ENCODE measurements around the gene SEMA4C. TPM values are rescaled to one million over a fixed set of nuclear protein-coding genes. Genes with fewer than 3 reads are reported as not detected.

Gene SEMA4C
- total RNA-seq, 2 experiments from 2014 or later: 55.8 to 56.8 TPM

DNA sequence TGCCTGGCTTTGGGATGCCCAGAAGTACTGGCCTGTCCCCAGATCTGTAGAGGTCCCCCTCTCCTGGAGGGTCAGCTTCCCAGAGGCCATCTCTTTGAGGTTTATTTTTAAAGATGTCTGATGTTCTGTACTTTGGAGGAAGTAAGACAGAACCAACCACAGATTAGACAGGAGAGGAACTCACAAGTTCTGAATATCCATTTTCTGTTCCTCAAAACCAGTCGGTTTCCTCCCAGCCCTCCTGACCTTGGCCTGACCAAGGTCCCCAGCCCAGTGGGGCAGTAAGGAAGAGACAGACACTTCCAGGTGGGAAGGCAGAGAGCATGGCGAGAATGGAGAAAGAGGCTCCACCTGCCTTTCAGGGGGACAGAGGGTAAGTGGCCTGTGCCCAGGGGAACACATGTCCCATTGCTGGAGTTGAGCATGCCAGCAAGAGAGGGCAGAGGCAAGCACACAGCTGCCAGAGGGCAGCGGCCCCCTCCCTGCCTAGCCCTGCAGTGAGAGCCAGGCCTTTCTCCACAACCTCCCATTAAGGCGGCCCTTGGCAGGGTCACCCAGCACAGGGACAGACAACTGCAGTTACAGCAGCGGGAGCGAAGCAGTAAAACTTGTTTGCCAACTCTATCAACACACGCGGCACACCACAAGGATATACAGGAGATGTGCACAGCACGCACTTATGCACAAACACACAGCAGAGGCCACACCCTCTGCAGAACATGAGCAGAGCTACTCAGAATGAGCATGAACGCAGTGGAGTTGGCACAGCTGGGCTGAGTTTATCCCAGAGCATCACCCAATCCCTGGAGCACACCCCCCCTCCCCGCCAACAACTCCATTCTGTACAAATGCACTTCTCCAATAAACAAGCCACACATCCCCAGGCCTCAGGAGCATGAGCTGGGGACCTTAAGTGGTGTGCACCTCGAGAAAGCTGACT, 18.5 kb upstream of the SEMA4C start:
- Mint-ChIP-seq H3K9me3 (no peaks in the 10 kb centered on the region), H3K4me3 (peak overlapping the region; percentile 58), H3K36me3 (ENCODE audit: low read depth) (no peaks in the 10 kb centered on the region), H3K27me3 (no peaks in the 10 kb centered on the region), H3K4me1 (ENCODE audit: low read depth) (peaks cover 57% of the 10 kb centered on the region), H3K27ac (peak overlapping the region; percentile 68)
- no peaks in the 10 kb centered on the region for H3K27me3 ChIP-seq (ENCODE audit: control insufficient read depth in 1 of 2, insufficient read depth in 2 of 2, low read length in 2 of 2)
- ChIA-PET CTCF (no interaction called here), POLR2A (interaction anchor here (0.7 to 1.2 kb wide), 6 partner anchors 17 to 75 kb away, joined by 3 to 7 read pairs (median 5); partner anchors contain the start of gene ANKRD39)
- ATAC-seq (ENCODE audit: poor library complexity): peak; percentile 71
- no peak overlapping the region for H3K4me3 ChIP-seq (ENCODE audit: low read length)
- intact Hi-C loops (cut with DNase I, micrococcal nuclease): no loop called here
- no peaks in the 10 kb centered on the region for H3K36me3 ChIP-seq (ENCODE audit: insufficient read depth, low read length)
- H3K9me3 ChIP-seq (ENCODE audit: control insufficient read depth in 1 of 2, insufficient read depth in 1 of 2, low read length in 2 of 2): no peaks in the 10 kb centered on the region
- H3K4me1 ChIP-seq (ENCODE audit: insufficient read depth, low read length): peaks cover 42% of the 10 kb centered on the region
- TF ChIP-seq CTCF (IDR thresholded peaks at IDR 0.05): no peak
- DNase-seq: peak in 2 of 14 experiments; percentile 40 to 52
- H3K27ac ChIP-seq (ENCODE audit: low read depth in 1 of 2, low read length in 2 of 2): no peak overlapping the region

GRCh38 chr2:96887493-96888012, 17.7 kb upstream of the SEMA4C start:
- Mint-ChIP-seq H3K4me1 (ENCODE audit: low read depth) (peaks cover 49% of the 10 kb centered on the region), H3K9me3 (no peaks in the 10 kb centered on the region), H3K4me3 (no peak overlapping the region), H3K36me3 (ENCODE audit: low read depth) (no peaks in the 10 kb centered on the region), H3K27me3 (no peaks in the 10 kb centered on the region), H3K27ac (peak overlapping the region; percentile 68)
- intact Hi-C loops (cut with DNase I, micrococcal nuclease): no loop called here
- no peak for TF ChIP-seq CTCF (IDR thresholded peaks at IDR 0.05)
- no peaks in the 10 kb centered on the region for H3K27me3 ChIP-seq (ENCODE audit: control insufficient read depth in 1 of 2, insufficient read depth in 2 of 2, low read length in 2 of 2)
- H3K36me3 ChIP-seq (ENCODE audit: insufficient read depth, low read length): no peaks in the 10 kb centered on the region
- H3K9me3 ChIP-seq (ENCODE audit: control insufficient read depth in 1 of 2, insufficient read depth in 1 of 2, low read length in 2 of 2): no peaks in the 10 kb centered on the region
- ChIA-PET CTCF (no interaction called here), POLR2A (interaction anchor here (1.1 to 1.2 kb wide), 2 partner anchors 17 to 19 kb away, joined by 3 to 5 read pairs; no protein-coding TSS in a partner anchor)
- DNase-seq (no peak), ATAC-seq (ENCODE audit: poor library complexity) (no peak)
- H3K27ac ChIP-seq (ENCODE audit: low read depth in 1 of 2, low read length in 2 of 2): no peak overlapping the region
- H3K4me1 ChIP-seq (ENCODE audit: insufficient read depth, low read length): peaks cover 39% of the 10 kb centered on the region
- H3K4me3 ChIP-seq (ENCODE audit: low read length): no peak overlapping the region

GRCh38 chr2:96885432-96886347, 15.8 kb upstream of the SEMA4C start:
- no peak for TF ChIP-seq CTCF (IDR thresholded peaks at IDR 0.05)
- Mint-ChIP-seq H3K4me3 (no peak overlapping the region), H3K27ac (no peak overlapping the region), H3K4me1 (ENCODE audit: low read depth) (peaks cover 31% of the 10 kb centered on the region), H3K36me3 (ENCODE audit: low read depth) (no peaks in the 10 kb centered on the region), H3K9me3 (no peaks in the 10 kb centered on the region), H3K27me3 (no peaks in the 10 kb centered on the region)
- DNase-seq (peak in 2 of 14 experiments; percentile 61 to 71), ATAC-seq (ENCODE audit: poor library complexity) (no peak)
- CTCF ChIA-PET: interaction anchor here (0.5 kb wide), 1 partner anchor 9 kb away, joined by 3 read pairs; no protein-coding TSS in a partner anchor
- Histone ChIP-seq H3K4me1 (ENCODE audit: insufficient read depth, low read length) (peaks cover 20% of the 10 kb centered on the region), H3K36me3 (ENCODE audit: insufficient read depth, low read length) (no peaks in the 10 kb centered on the region), H3K27ac (ENCODE audit: low read depth in 1 of 2, low read length in 2 of 2) (no peak overlapping the region), H3K4me3 (ENCODE audit: low read length) (no peak overlapping the region), H3K9me3 (ENCODE audit: control insufficient read depth in 1 of 2, insufficient read depth in 1 of 2, low read length in 2 of 2) (no peaks in the 10 kb centered on the region), H3K27me3 (ENCODE audit: control insufficient read depth in 1 of 2, insufficient read depth in 2 of 2, low read length in 2 of 2) (no peaks in the 10 kb centered on the region)
- POLR2A ChIA-PET: interaction anchor here (0.8 kb wide), 1 partner anchor 28 kb away, joined by 3 read pairs; the partner anchor contains the start of gene ANKRD39
- intact Hi-C loops (cut with DNase I, micrococcal nuclease): no loop called here

All from CD4-positive, alpha-beta T cell (primary cell).